ENCODE measurements around the gene ANKRD55.
"Not testable (repeated sequence)": the region's sequence is repeated elsewhere in the genome, so short reads cannot be mapped to it uniquely, and the experiment has no call there.

ANKRD55 gene

GRCh38 chr5:56253126-56253525 lies 20.0 kb upstream of the ANKRD55 start:
- no peak for DNase-seq (ENCODE audit: low read depth, low spot score)

- no peak for DNase-seq (ENCODE audit: low read depth, low spot score)
Measured at GRCh38 chr5:56251918-56252553, 18.9 kb upstream of the ANKRD55 start.

- DNase-seq (ENCODE audit: low read depth, low spot score), result no peak
Measured at GRCh38 chr5:56251440-56251839, 18.3 kb upstream of the ANKRD55 start.

GRCh38 chr5:56250011-56250410 lies 16.9 kb upstream of the ANKRD55 start:
- DNase-seq (ENCODE audit: low read depth, low spot score), result no peak

- not testable (repeated sequence) for DNase-seq (ENCODE audit: low read depth, low spot score)
Measured at GRCh38 chr5:56249085-56249484, 16.0 kb upstream of the ANKRD55 start.

GRCh38 chr5:56247592-56247991 lies 14.5 kb upstream of the ANKRD55 start:
- DNase-seq (ENCODE audit: low read depth, low spot score), result no peak

- DNase-seq (ENCODE audit: low read depth, low spot score), result no peak
Measured at GRCh38 chr5:56246769-56247168, 13.6 kb upstream of the ANKRD55 start.

GRCh38 chr5:56245481-56245880 lies 12.4 kb upstream of the ANKRD55 start:
- no peak for DNase-seq (ENCODE audit: low read depth, low spot score)

GRCh38 chr5:56244627-56245026 lies 11.5 kb upstream of the ANKRD55 start:
- DNase-seq (ENCODE audit: low read depth, low spot score), result no peak

GRCh38 chr5:56242271-56242670 lies 9.1 kb upstream of the ANKRD55 start:
- not testable (repeated sequence) for DNase-seq (ENCODE audit: low read depth, low spot score)

- no peak for DNase-seq (ENCODE audit: low read depth, low spot score)
Measured at GRCh38 chr5:56232538-56232937, 592 bp downstream of the ANKRD55 start.

GRCh38 chr5:56230576-56230975 lies 2.6 kb downstream of the ANKRD55 start:
- no peak for DNase-seq (ENCODE audit: low read depth, low spot score)

- DNase-seq (ENCODE audit: low read depth, low spot score), result no peak
Measured at GRCh38 chr5:56229111-56229510, 4.0 kb downstream of the ANKRD55 start.

GRCh38 chr5:56228631-56229030 lies 4.5 kb downstream of the ANKRD55 start:
- no peak for DNase-seq (ENCODE audit: low read depth, low spot score)

GRCh38 chr5:56227691-56228090 lies 5.4 kb downstream of the ANKRD55 start:
- DNase-seq (ENCODE audit: low read depth, low spot score), result no peak

- not testable (repeated sequence) for DNase-seq (ENCODE audit: low read depth, low spot score)
Measured at GRCh38 chr5:56223298-56223697, 9.8 kb downstream of the ANKRD55 start.

GRCh38 chr5:56221601-56222000 lies 11.5 kb downstream of the ANKRD55 start:
- not testable (repeated sequence) for DNase-seq (ENCODE audit: low read depth, low spot score)

GRCh38 chr5:56215019-56215830 lies 17.9 kb downstream of the ANKRD55 start:
- no peak for DNase-seq (ENCODE audit: low read depth, low spot score)

- DNase-seq (ENCODE audit: low read depth, low spot score), result not testable (repeated sequence)
Measured at GRCh38 chr5:56213886-56214535, 19.1 kb downstream of the ANKRD55 start.

- DNase-seq (ENCODE audit: low read depth, low spot score), result no peak
Measured at GRCh38 chr5:56212130-56212879, 20.8 kb downstream of the ANKRD55 start.

- no peak for DNase-seq (ENCODE audit: low read depth, low spot score)
Measured at GRCh38 chr5:56211298-56211865, 21.7 kb downstream of the ANKRD55 start.

GRCh38 chr5:56208681-56209080 lies 24.4 kb downstream of the ANKRD55 start:
- no peak for DNase-seq (ENCODE audit: low read depth, low spot score)

Measured in activated CD4-positive, CD25-positive, alpha-beta regulatory T cell treated with anti-CD3 and anti-CD28 coated beads, Interleukin-2, amount 50 U/mL, for 16 hours (primary cell).